RWPE1 (cell line): ENCODE data around the gene BCL2L1.

ENCODE experiments used
- CTCF ChIA-PET: fragments of 350-600 bp; sonication (Branson Sonifier 250); formaldehyde crosslinking; extraction: SDS; loops from one replicate; lab custom pipeline; 2021; lab: Yijun Ruan, JAX
- POLR2A ChIA-PET: fragments of 400-600 bp; formaldehyde crosslinking; extraction: SDS; loops from one replicate; lab custom pipeline; 2020; ENCODE audit warnings: antibody characterized with exemption; ENCODE audit not compliant: low non-redundant PET; lab: Yijun Ruan, JAX
- DNase-seq: peaks from one replicate; pipeline ENCODE4 v3.0.0; 2012; ENCODE audit warnings: low spot score
- H3K27ac ChIP-seq: fragments of 450-650 bp; 2 replicates; pipeline ENCODE4 v1.5.1; 2017
- TF ChIP-seq, protein P1 (sequence below): fragments of 450-650 bp; conservative IDR thresholded peaks from 2 replicates; pipeline ENCODE4 v1.5.1; 2017; ENCODE audit warnings: low read depth, mild to moderate bottlenecking

BCL2L1 gene

GRCh38 chr20:31721408-31722256 is 1.0 kb downstream of the BCL2L1 start:
- peak overlapping the region; percentile 99 for H3K27ac ChIP-seq
- ChIA-PET CTCF (interaction anchor here (0.6 to 7.0 kb wide), 8 partner anchors 10 to 159 kb away, joined by 3 to 163 read pairs (median 4); no protein-coding TSS in a partner anchor), POLR2A (interaction anchor here (0.7 to 1.4 kb wide), 5 partner anchors 10 to 60 kb away, joined by 3 to 5 read pairs (median 4); no protein-coding TSS in a partner anchor)
- no peak for DNase-seq
- TF ChIP-seq, protein P1, sequence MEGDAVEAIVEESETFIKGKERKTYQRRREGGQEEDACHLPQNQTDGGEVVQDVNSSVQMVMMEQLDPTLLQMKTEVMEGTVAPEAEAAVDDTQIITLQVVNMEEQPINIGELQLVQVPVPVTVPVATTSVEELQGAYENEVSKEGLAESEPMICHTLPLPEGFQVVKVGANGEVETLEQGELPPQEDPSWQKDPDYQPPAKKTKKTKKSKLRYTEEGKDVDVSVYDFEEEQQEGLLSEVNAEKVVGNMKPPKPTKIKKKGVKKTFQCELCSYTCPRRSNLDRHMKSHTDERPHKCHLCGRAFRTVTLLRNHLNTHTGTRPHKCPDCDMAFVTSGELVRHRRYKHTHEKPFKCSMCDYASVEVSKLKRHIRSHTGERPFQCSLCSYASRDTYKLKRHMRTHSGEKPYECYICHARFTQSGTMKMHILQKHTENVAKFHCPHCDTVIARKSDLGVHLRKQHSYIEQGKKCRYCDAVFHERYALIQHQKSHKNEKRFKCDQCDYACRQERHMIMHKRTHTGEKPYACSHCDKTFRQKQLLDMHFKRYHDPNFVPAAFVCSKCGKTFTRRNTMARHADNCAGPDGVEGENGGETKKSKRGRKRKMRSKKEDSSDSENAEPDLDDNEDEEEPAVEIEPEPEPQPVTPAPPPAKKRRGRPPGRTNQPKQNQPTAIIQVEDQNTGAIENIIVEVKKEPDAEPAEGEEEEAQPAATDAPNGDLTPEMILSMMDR, result no peak

GRCh38 chr20:31720486-31721407 is 1.9 kb downstream of the BCL2L1 start:
- TF ChIP-seq, protein P1, result no peak
- CTCF ChIA-PET, result interaction anchor here (0.6 to 7.0 kb wide), 10 partner anchors 14 to 108 kb away, joined by 3 to 163 read pairs (median 3); no protein-coding TSS in a partner anchor
- POLR2A ChIA-PET, result interaction anchor here (0.7 to 2.7 kb wide), 6 partner anchors 9 to 59 kb away, joined by 3 to 12 read pairs (median 4); no protein-coding TSS in a partner anchor
- DNase-seq, result no peak
- peak overlapping the region; percentile 99 for H3K27ac ChIP-seq

DNA sequence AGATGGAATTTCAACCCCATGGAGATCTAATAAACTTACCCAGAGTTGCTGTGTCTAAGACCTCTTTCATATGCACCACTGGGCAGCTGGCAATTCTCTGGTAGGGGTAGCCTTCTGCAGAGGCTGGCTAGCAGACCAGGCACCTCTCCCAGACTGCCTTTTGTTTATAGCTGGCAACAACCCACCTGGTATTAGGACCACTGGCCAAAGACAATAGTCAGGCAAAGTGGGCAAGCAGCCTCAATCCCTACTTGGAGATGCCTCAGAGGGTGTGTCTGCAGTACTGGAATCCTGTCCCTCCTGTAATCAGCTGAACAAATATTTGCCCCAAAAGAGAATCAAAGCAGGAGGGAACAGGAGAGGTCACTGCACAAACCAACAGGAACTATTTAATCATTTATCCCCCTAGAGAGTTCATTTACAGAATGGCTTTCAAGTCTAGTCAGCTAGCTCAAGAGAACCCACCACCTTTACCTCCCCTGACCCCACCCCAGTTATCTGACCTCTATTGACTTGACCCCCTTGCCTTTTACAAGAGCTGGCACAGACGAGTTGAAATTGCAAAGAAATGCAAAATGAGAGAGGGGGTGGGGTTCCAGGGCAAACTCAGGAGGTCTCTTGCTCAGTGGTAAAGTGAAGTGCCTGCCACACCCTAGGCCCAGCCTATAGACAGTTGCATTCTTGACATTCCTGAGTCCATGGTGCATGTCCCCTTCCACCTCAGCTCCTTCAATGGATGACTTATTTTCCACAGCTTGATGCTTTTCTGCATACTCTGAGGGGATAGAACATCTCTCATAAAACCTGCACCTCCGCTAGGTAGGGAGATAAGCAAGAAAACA is 2.8 kb downstream of the BCL2L1 start:
- POLR2A ChIA-PET, result interaction anchor here (1.2 to 2.7 kb wide), 5 partner anchors 8 to 115 kb away, joined by 3 to 12 read pairs (median 4); partner anchors contain the start of gene ID1

GRCh38 chr20:31718952-31719643 is 3.6 kb downstream of the BCL2L1 start:
- ChIA-PET POLR2A (interaction anchor here (0.6 to 2.7 kb wide), 5 partner anchors 20 to 1139 kb away, joined by 3 to 12 read pairs (median 4); partner anchors contain the start of gene ID1), CTCF (interaction anchor here (1.1 to 7.0 kb wide), 5 partner anchors 20 to 216 kb away, joined by 3 to 163 read pairs (median 5); no protein-coding TSS in a partner anchor)
- peak overlapping the region; percentile 99 for H3K27ac ChIP-seq
- TF ChIP-seq, protein P1, result no peak
- no peak for DNase-seq

More for the DNA sequence above, 2.8 kb downstream of the BCL2L1 start:
- H3K27ac ChIP-seq, result peak overlapping the region; percentile 99
- CTCF ChIA-PET, result interaction anchor here (0.6 to 7.0 kb wide), 12 partner anchors 13 to 217 kb away, joined by 3 to 163 read pairs (median 3); no protein-coding TSS in a partner anchor
- peak; percentile 79 for DNase-seq
- TF ChIP-seq, protein P1, result no peak

DNA sequence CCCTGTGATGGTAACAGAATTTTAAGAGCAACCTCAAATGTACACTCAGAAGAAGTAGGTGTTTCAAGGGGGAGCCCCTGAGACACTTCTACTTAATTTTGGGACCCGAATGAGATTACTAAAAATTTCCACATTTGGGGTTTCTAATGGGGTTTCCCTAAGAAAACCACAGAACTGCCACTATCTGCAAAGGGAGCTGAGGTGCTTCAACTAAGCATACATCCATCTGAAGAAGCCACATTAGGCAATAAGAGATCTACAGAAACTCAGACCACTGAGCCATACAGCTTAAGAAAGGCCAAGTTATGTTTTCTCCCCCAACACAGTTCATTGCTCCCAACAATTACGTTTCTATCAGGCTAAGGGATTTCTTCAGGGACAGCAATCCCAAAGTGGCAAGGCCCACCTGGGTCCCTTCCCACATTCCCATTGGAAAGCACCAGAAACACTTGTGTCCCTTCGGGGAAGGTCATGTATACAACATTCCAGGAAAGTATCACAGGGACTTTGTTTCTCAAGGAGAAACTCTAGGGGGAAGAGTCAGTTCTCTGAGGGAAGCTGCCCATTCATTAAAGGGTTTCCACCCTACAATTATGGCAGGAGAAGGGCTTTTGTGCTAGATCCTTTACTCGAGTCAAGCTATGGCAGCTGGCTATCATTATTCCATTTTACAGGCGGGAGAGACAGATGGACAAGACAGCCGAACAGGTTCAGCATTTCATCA is 5.0 kb downstream of the BCL2L1 start:
- peak overlapping the region; percentile 60 for H3K27ac ChIP-seq
- DNase-seq, result no peak
- TF ChIP-seq, protein P1, result no peak
- ChIA-PET CTCF (interaction anchor here (7.0 kb wide), 1 partner anchor 56 kb away, joined by 163 read pairs; no protein-coding TSS in a partner anchor), POLR2A (interaction anchor here (2.7 kb wide), 1 partner anchor 18 kb away, joined by 7 read pairs; no protein-coding TSS in a partner anchor)
